CD14-positive monocyte (primary cell): ENCODE results near the gene SPATA9. TPM values are rescaled to one million over a fixed set of nuclear protein-coding genes. Genes with fewer than 3 reads are reported as not detected.

Source experiments
- DNase-seq, 3 donors: peaks; one replicate each; pipeline ENCODE4 v3.0.0-alpha.2; 2011 to 2022
- H2AFZ ChIP-seq: 2 replicates; pipeline ENCODE4 v1.6.0; 2012; ENCODE audit warnings: mild to moderate bottlenecking, low read depth, low read length, inconsistent platforms; ENCODE audit not compliant: insufficient read depth, poor library complexity, severe bottlenecking
- H3K27ac ChIP-seq, 2 donors: 1 replicate in 1 of 2; 2 replicates in 1 of 2; pipeline ENCODE4 v1.5.1; 2012 to 2013; ENCODE audit warnings: low read length in 2 of 2, control low read depth in 1 of 2, inconsistent platforms in 1 of 2, low read depth in 1 of 2, mild to moderate bottlenecking in 1 of 2
- H3K27me3 ChIP-seq, 2 donors: one replicate each; pipeline versions ENCODE4 v1.6.0 to v1.6.1; 2011 to 2013; ENCODE audit warnings: low read length in 2 of 2; ENCODE audit not compliant: control insufficient read depth in 2 of 2, insufficient read depth in 2 of 2
- H3K36me3 ChIP-seq, 2 donors: replicated peaks in 1 of 2; 1 replicate in 1 of 2; 2 replicates in 1 of 2; pipeline versions ENCODE4 v1.5.1 to v1.6.1; 2012 to 2013; ENCODE audit warnings: low read length in 2 of 2, control low read depth in 1 of 2, inconsistent platforms in 1 of 2, mild to moderate bottlenecking in 1 of 2; ENCODE audit not compliant: insufficient read depth in 2 of 2, control insufficient read depth in 1 of 2
- H3K4me1 ChIP-seq, 2 donors: 1 replicate in 1 of 2; 2 replicates in 1 of 2; pipeline versions ENCODE4 v1.5.1 to v1.6.1; 2012 to 2013; ENCODE audit warnings: low read length in 2 of 2, control low read depth in 1 of 2, inconsistent platforms in 1 of 2, mild to moderate bottlenecking in 1 of 2, moderate library complexity in 1 of 2; ENCODE audit not compliant: insufficient read depth in 2 of 2, control insufficient read depth in 1 of 2
- H3K4me2 ChIP-seq: replicated peaks from 2 replicates; pipeline ENCODE3; 2012; ENCODE audit warnings: low read length, moderate library complexity, mild to moderate bottlenecking; ENCODE audit not compliant: poor library complexity, severe bottlenecking; ENCODE audit errors: extremely low read depth
- H3K4me3 ChIP-seq, 3 experiments: fragments of 200-600 bp in 1 of 3; sonication (generic) in 1 of 3; replicated peaks in 1 of 3; 1 replicate in 2 of 3; 2 replicates in 1 of 3; pipeline ENCODE4 v1.5.1; 2011 to 2013; ENCODE audit warnings: low read length in 3 of 3, mild to moderate bottlenecking in 3 of 3, control low read depth in 2 of 3, low read depth in 2 of 3, inconsistent platforms in 1 of 3, moderate library complexity in 1 of 3
- H3K79me2 ChIP-seq: 2 replicates; pipeline ENCODE4 v1.6.0; 2012; ENCODE audit warnings: mild to moderate bottlenecking, control low read depth, inconsistent platforms, low read length, moderate library complexity; ENCODE audit not compliant: insufficient read depth
- H3K9ac ChIP-seq: 2 replicates; pipeline ENCODE4 v1.6.0; 2017; ENCODE audit warnings: low read length, mild to moderate bottlenecking; ENCODE audit not compliant: insufficient read depth, poor library complexity, severe bottlenecking
- H3K9me3 ChIP-seq, 2 donors: replicated peaks in 1 of 2; 1 replicate in 1 of 2; 2 replicates in 1 of 2; pipeline versions ENCODE4 v1.5.1 to v1.6.1; 2012 to 2013; ENCODE audit warnings: low read length in 2 of 2, control low read depth in 1 of 2; ENCODE audit not compliant: control insufficient read depth in 1 of 2, insufficient read depth in 1 of 2
- H4K20me1 ChIP-seq: 2 replicates; pipeline ENCODE4 v1.6.0; 2012; ENCODE audit warnings: mild to moderate bottlenecking, low read length, control low read depth, moderate library complexity; ENCODE audit not compliant: insufficient read depth
- H3K27ac Mint-ChIP-seq, 7 donors: one replicate each; pipeline ENCODE4 v1.8.0; 2020; ENCODE audit warnings: mild to moderate bottlenecking in 7 of 7, mixed read lengths in 7 of 7, moderate library complexity in 6 of 7, inconsistent platforms in 2 of 7
- H3K27me3 Mint-ChIP-seq, 3 donors: one replicate each; pipeline ENCODE4 v1.8.0; 2021 to 2022; ENCODE audit warnings: low read depth in 3 of 3, mild to moderate bottlenecking in 3 of 3, mixed read lengths in 3 of 3, moderate library complexity in 3 of 3, inconsistent platforms in 1 of 3
- H3K36me3 Mint-ChIP-seq, 2 donors: one replicate each; pipeline ENCODE4 v1.8.0; 2020; ENCODE audit warnings: mixed read lengths in 2 of 2, inconsistent platforms in 1 of 2, mild to moderate bottlenecking in 1 of 2
- H3K4me1 Mint-ChIP-seq: one replicate; pipeline ENCODE4 v1.8.0; 2020; ENCODE audit warnings: mild to moderate bottlenecking, mixed read lengths
- H3K4me3 Mint-ChIP-seq, 2 donors: one replicate each; pipeline ENCODE4 v1.8.0; 2020; ENCODE audit warnings: mild to moderate bottlenecking in 2 of 2, mixed read lengths in 2 of 2, moderate library complexity in 1 of 2
- H3K9me3 Mint-ChIP-seq, 7 donors: one replicate each; pipeline ENCODE4 v1.8.0; 2020 to 2022; ENCODE audit warnings: mixed read lengths in 7 of 7, mild to moderate bottlenecking in 6 of 7, moderate library complexity in 6 of 7, inconsistent platforms in 2 of 7
- WGBS: methylation state at CpG from one replicate; pipeline ENCODE4 v1.1.5; 2013; ENCODE audit warnings: missing lambda C conversion rate; ENCODE audit not compliant: insufficient coverage; 5-methylcytosine and 5-hydroxymethylcytosine counted together
- intact Hi-C, 2 donors: fragments of 100-400 bp; cut with micrococcal nuclease; formaldehyde crosslinking; loops; one replicate each; pipeline versions ENCODE4 v1.15.0 to v1.15.1; 2023
- polyA plus RNA-seq, 3 donors: library from polyadenylated mRNA; depleted of rRNA in 1 of 3; unstranded in 2 of 3; stranded (reverse) in 1 of 3; fragments of 300-500 nt in 2 of 3; fragments of >200 nt in 1 of 3; fragmentation: Illumina TruSeq in 2 of 3; gene quantifications; 1 replicate in 2 of 3; 2 replicates in 1 of 3; pipeline ENCODE4 v1.2.3, GENCODE V29; 2012 to 2021
- TF ChIP-seq, protein P1 (sequence below): fragments of 200-600 bp; IDR thresholded peaks from one replicate; pipeline ENCODE4 v1.8.0; 2022; ENCODE audit warnings: antibody characterized with exemption, mild to moderate bottlenecking

Gene SPATA9
- polyA plus RNA-seq, 3 donors = not detected

DNA sequence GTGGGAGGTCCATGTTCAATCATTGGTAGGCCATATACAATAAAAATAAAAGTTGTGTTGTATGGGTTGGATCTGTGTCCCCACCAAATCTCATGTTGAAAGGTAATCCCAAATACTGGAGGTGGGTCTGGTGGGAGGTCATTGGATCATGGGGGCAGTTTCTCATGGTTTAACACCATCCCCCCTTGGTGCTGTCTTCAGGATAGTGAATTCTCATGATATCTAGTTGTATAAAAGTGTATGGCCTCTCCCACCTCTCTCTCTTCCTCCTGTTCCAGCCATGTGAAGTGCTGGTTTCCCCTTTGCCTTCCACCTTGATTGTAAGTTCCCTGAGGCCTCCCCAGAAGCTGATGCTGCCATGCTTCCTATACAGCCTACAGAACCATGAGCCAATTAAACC lies 15.1 kb downstream of the SPATA9 start:
- TF ChIP-seq, protein P1, sequence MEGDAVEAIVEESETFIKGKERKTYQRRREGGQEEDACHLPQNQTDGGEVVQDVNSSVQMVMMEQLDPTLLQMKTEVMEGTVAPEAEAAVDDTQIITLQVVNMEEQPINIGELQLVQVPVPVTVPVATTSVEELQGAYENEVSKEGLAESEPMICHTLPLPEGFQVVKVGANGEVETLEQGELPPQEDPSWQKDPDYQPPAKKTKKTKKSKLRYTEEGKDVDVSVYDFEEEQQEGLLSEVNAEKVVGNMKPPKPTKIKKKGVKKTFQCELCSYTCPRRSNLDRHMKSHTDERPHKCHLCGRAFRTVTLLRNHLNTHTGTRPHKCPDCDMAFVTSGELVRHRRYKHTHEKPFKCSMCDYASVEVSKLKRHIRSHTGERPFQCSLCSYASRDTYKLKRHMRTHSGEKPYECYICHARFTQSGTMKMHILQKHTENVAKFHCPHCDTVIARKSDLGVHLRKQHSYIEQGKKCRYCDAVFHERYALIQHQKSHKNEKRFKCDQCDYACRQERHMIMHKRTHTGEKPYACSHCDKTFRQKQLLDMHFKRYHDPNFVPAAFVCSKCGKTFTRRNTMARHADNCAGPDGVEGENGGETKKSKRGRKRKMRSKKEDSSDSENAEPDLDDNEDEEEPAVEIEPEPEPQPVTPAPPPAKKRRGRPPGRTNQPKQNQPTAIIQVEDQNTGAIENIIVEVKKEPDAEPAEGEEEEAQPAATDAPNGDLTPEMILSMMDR = no peak
- intact Hi-C loops = loop anchor here in 1 of 2 donors (5.0 kb wide), 1 partner anchor 180 kb away; no protein-coding TSS in a partner anchor
- H3K4me1 Mint-ChIP-seq = peaks cover 11% of the 10 kb centered on the region

DNA sequence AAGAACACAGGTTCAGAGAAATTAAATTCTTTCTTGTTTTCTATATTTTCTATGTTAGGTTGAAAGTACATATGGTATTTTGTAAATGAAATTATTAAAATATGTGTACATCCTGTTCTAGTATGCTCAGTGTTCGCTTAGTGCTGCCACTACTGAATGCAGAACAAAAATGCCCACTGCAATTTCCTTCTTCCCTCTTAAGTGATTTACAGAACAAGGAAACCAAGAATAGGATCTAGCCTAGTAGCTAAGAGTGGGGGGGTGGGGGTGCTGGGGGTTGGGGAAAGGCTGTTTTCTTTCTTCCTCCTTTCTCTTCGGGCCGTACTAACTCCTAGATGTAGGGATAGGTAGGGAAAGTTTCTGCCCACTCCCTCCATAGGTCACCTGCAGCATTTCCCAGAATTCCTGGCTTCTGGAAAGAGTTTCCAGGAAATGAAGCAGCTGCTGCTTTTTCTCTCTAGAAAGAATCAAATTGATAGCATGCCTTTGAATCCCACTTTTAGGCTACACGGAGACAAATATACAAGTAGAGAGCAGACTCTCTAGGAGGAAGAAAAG lies 15.7 kb downstream of the SPATA9 start:
- Histone ChIP-seq H3K4me3 (no peak overlapping the region), H3K4me2 (no peak overlapping the region), H2AFZ (no peak overlapping the region), H3K79me2 (no peaks in the 10 kb centered on the region), H3K27me3 (no peaks in the 10 kb centered on the region), H4K20me1 (no peaks in the 10 kb centered on the region), H3K4me1 (peaks cover 6 to 10% of the 10 kb centered on the region in 2 donors), H3K36me3 (no peaks in the 10 kb centered on the region), H3K27ac (no peak overlapping the region), H3K9me3 (no peaks in the 10 kb centered on the region), H3K9ac (no peak overlapping the region)
- Mint-ChIP-seq H3K27ac (no peak overlapping the region), H3K4me1 (peaks cover 11% of the 10 kb centered on the region), H3K4me3 (no peak overlapping the region), H3K27me3 (no peaks in the 10 kb centered on the region), H3K36me3 (no peaks in the 10 kb centered on the region), H3K9me3 (no peaks in the 10 kb centered on the region)
- no CpG with 5 or more reads among the region's 4 CpGs for WGBS
- peak in 2 of 3 donors; percentile 31 to 32 for DNase-seq
- intact Hi-C loops = loop anchor here in 1 of 2 donors (5.0 kb wide), 1 partner anchor 180 kb away; no protein-coding TSS in a partner anchor
- TF ChIP-seq, protein P1 = no peak

More for the DNA sequence above, 15.1 kb downstream of the SPATA9 start:
- Mint-ChIP-seq H3K27ac (no peak overlapping the region), H3K27me3 (no peaks in the 10 kb centered on the region), H3K36me3 (no peaks in the 10 kb centered on the region), H3K9me3 (no peaks in the 10 kb centered on the region), H3K4me3 (no peak overlapping the region)
- no peaks in the 10 kb centered on the region for H3K79me2 ChIP-seq
- no peaks in the 10 kb centered on the region for H3K9me3 ChIP-seq
- DNase-seq = no peak
- no peak overlapping the region for H3K9ac ChIP-seq
- peaks cover 7 to 10% of the 10 kb centered on the region in 2 donors for H3K4me1 ChIP-seq
- no peaks in the 10 kb centered on the region for H3K27me3 ChIP-seq
- no peak overlapping the region for H3K4me2 ChIP-seq
- H2AFZ ChIP-seq = no peak overlapping the region
- H3K4me3 ChIP-seq = no peak overlapping the region
- H4K20me1 ChIP-seq = no peaks in the 10 kb centered on the region
- no peak overlapping the region for H3K27ac ChIP-seq
- H3K36me3 ChIP-seq = no peaks in the 10 kb centered on the region
